Progenitor cell of endocrine pancreas (in vitro differentiated cells): ENCODE measurements around the gene ZNF792. TPM values are rescaled to one million over a fixed set of nuclear protein-coding genes. Genes with fewer than 3 reads are reported as not detected.

ENCODE experiments used
- DNase-seq: peaks from one replicate; pipeline ENCODE4 v3.0.0; 2021; ENCODE audit warnings: low spot score; ENCODE audit not compliant: unreplicated experiment
- H3K27ac Mint-ChIP-seq: 2 replicates; pipeline ENCODE4 v1.8.0; 2021; ENCODE audit warnings: mild to moderate bottlenecking, moderate library complexity, mixed read lengths
- H3K27me3 Mint-ChIP-seq: 2 replicates; pipeline ENCODE4 v1.8.0; 2021; ENCODE audit warnings: mixed read lengths
- H3K36me3 Mint-ChIP-seq: 2 replicates; pipeline ENCODE4 v1.8.0; 2022; ENCODE audit warnings: mixed read lengths; ENCODE audit not compliant: insufficient read depth
- H3K4me1 Mint-ChIP-seq: 2 replicates; pipeline ENCODE4 v1.8.0; 2021; ENCODE audit warnings: low read depth, mixed read lengths
- H3K4me3 Mint-ChIP-seq: 2 replicates; pipeline ENCODE4 v1.8.0; 2021; ENCODE audit warnings: low read depth, mild to moderate bottlenecking, moderate library complexity, mixed read lengths
- H3K9me3 Mint-ChIP-seq: 2 replicates; pipeline ENCODE4 v1.8.0; 2021; ENCODE audit warnings: low read depth, mixed read lengths
- CTCF ChIP-seq: fragments of 200-600 bp; sonication (generic); IDR thresholded peaks from one replicate; pipeline ENCODE4 v1.5.0; 2021; ENCODE audit warnings: antibody characterized with exemption, mild to moderate bottlenecking; ENCODE audit not compliant: unreplicated experiment
- total RNA-seq: library from RNA; stranded (reverse); gene quantifications from 2 replicates; pipeline ENCODE4 v1.2.1, GENCODE V29; 2021

The ZNF792 gene
- total RNA-seq, 1 donor from 2014 or later, result 14.4 TPM

- H3K4me1 Mint-ChIP-seq, result peaks cover 16% of the 10 kb centered on the region
- peaks cover 37% of the 10 kb centered on the region for H3K9me3 Mint-ChIP-seq
- TF ChIP-seq CTCF, result no peak
- no peaks in the 10 kb centered on the region for H3K27me3 Mint-ChIP-seq
- no peak for DNase-seq
- H3K27ac Mint-ChIP-seq, result peak overlapping the region; percentile 77
- H3K4me3 Mint-ChIP-seq, result peak overlapping the region; percentile 88
- peaks cover 50% of the 10 kb centered on the region for H3K36me3 Mint-ChIP-seq
Measured at GRCh38 chr19:34962687-34963572, 1.1 kb downstream of the ZNF792 start.

GRCh38 chr19:34961775-34962686, 2.0 kb downstream of the ZNF792 start:
- H3K27me3 Mint-ChIP-seq, result no peaks in the 10 kb centered on the region
- DNase-seq, result no peak
- TF ChIP-seq CTCF, result no peak
- peak overlapping the region; percentile 88 for H3K4me3 Mint-ChIP-seq
- H3K9me3 Mint-ChIP-seq, result peaks cover 41% of the 10 kb centered on the region
- H3K4me1 Mint-ChIP-seq, result peaks cover 16% of the 10 kb centered on the region
- H3K36me3 Mint-ChIP-seq, result peaks cover 59% of the 10 kb centered on the region
- H3K27ac Mint-ChIP-seq, result no peak overlapping the region

GRCh38 chr19:34960940-34961679, 2.9 kb downstream of the ZNF792 start:
- peaks cover 48% of the 10 kb centered on the region for H3K9me3 Mint-ChIP-seq

GRCh38 chr19:34960103-34960805, 3.8 kb downstream of the ZNF792 start:
- peak overlapping the region; percentile 23 for H3K27ac Mint-ChIP-seq
- peak overlapping the region; percentile 26 for H3K4me3 Mint-ChIP-seq
- no peak for DNase-seq
- peaks cover 16% of the 10 kb centered on the region for H3K4me1 Mint-ChIP-seq
- TF ChIP-seq CTCF, result no peak
- H3K27me3 Mint-ChIP-seq, result no peaks in the 10 kb centered on the region
- peaks cover 48% of the 10 kb centered on the region for H3K9me3 Mint-ChIP-seq
- H3K36me3 Mint-ChIP-seq, result peaks cover 73% of the 10 kb centered on the region

More at GRCh38 chr19:34960940-34961679, 2.9 kb downstream of the ZNF792 start:
- Mint-ChIP-seq H3K36me3 (peaks cover 69% of the 10 kb centered on the region), H3K27ac (no peak overlapping the region), H3K4me3 (peak overlapping the region; percentile 88), H3K4me1 (peaks cover 16% of the 10 kb centered on the region), H3K27me3 (no peaks in the 10 kb centered on the region)
- TF ChIP-seq CTCF, result no peak
- DNase-seq, result no peak
